Retina (tissue), 1 donor: ENCODE results near the gene CAPZB.

ENCODE experiments used
- DNase-seq: peaks from one replicate; pipeline ENCODE4 v3.0.0-alpha.2; 2016

The CAPZB gene

GRCh38 chr1:19342894-19343616 lies 142.3 kb downstream of the CAPZB start:
- no peak for DNase-seq

DNA sequence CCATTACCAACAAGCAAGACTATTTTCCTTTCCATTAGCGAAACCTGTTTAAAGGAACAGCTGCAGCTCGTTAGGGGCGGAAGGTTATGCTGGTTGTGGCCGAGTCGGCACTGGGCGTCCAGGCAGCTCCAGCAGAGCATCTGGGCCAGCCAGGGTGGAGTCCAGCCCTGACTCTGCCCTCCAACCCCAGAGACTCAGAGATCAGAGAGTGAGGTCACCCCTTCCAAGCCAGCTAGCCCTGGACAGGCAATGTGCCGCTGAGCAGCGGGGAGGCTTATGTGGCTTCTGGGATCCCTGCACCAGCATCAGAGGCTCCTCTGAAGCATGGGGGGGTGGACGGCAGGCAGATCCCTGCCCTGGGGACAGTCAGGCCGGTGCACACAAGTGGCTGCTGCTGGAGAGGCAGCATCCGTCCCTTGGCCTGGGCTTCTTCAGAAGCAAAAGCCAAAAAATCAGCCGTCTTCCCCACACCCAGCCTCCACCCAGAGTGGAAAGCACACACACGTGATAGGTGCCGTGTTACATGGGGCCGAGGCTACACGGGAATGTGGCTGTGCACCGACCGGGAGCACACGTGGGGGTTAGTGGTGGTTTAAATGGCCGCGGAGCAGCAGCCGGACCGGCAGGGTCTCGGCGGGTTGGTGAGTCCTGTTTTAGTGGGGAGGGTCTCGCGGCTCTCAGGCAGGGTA lies 143.1 kb downstream of the CAPZB start:
- no peak for DNase-seq

- peak; percentile 82 for DNase-seq
Measured at GRCh38 chr1:19341201-19342061, 143.9 kb downstream of the CAPZB start.

GRCh38 chr1:19340387-19340937 lies 144.9 kb downstream of the CAPZB start:
- no peak for DNase-seq

- DNase-seq, result peak; percentile 43
Measured at GRCh38 chr1:19339214-19339861, 146.0 kb downstream of the CAPZB start.

DNA sequence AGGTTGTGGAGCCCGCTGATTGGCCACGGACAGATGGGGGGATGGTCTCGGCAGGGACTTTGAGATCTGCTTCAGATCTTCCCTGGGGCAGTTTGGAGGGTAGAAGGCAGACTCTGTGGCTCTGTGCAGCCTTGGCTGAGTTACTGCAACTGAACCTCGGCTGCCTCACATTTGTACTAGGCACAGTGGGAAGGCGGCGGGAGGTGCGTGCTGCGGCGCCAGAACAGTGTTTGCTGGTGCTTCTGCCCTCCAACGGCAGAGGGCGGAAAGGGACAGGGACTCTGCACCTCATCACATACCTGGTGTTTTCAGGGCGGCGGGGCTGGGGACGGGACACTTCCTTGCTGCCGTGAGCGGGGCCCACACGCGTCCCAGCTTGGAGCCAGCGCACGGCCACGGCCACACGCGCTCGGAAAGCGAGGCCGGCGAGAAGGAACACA lies 147.0 kb downstream of the CAPZB start:
- peak; percentile 64 for DNase-seq

DNA sequence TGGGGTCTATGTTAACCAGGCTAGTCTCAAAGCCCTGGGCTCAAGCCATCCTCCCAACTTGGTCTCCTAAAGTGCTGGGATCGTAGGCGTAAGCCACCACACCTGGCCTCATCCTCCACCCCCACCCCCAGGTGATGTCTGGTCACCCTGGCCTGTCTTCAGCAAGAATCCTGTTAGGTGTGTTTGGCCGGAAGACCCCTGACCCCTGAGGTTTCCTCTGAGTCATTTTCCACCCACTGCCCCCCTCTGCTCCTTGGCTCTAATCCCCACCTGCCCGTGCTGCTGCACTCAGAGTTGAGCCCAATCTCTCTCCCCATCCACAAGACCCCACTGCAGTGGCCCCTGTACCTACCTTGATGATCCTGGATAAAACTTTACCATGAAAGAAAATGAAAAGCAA lies 148.1 kb downstream of the CAPZB start:
- no peak for DNase-seq

DNA sequence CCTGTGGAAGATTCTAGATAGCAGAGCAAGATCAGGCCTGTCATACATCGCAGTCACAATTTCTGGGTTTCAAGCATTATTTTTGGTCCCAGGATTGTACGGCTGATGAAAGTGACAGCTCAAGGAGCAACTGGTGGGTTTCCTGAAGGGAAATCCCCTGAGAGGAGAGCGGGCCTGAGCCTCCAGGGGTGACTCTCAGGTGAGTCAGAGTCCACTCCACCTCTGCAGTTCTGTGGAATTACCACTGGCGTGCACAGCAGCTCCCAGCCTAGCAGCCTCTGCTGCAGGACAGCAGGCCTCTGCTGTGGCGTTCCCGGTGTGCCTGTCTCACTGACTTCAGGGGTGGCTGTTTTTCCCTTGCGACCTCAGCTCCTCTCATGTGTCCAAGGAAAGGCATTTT lies 148.8 kb downstream of the CAPZB start:
- no peak for DNase-seq

GRCh38 chr1:19333587-19334354 lies 151.6 kb downstream of the CAPZB start:
- no peak for DNase-seq

DNA sequence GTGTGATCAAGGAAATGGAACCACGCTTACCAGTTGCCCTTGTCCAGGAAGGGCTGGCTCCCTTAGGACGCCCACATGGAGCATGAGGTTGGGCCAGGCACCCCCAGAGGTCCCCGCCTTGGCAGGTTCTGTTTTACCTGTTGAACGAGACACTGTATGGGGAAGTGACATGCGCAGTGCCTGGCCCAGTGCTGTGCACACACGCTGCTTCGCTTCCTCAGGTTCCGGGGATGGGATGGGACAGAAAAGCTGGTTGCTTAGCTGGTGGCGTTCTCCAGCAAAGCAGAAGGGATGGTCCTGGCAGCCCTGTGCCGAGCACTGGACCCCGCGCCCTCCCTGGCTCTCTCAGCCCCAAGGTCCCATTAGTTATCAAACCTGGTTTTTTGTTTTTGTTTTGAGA lies 152.5 kb downstream of the CAPZB start:
- DNase-seq, result no peak

DNA sequence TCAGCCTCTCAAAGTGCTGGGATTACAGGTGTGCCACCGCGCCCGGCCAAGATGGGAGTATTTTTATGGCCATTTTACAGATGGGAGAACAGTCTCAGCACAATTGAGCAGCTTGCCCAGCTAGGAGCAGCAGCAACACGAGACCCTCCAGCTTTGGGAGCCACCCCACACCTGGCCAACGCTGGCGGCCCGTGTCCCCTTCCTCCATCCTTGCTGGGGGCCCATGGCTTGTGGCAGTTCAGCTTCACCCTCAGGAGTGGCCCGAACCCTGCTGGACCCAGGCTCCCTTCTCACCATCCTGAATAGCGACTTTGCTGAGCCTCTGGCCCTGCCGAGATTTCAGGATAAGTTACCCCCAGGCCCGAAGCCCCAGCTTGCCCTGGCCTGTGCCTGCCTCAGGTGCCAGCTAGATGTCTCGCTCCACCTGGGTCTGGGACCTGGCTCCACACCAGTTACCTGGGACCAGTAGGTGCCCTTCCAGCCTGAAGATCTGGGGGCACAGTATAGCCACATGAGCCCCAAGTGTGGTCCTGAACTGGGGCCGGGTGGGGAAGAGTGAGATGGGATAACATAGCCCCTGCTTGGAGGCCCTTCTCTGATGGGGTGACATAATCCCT lies 154.0 kb downstream of the CAPZB start:
- no peak for DNase-seq

GRCh38 chr1:19330449-19331135 lies 154.7 kb downstream of the CAPZB start:
- DNase-seq, result no peak

- no peak for DNase-seq
Measured at GRCh38 chr1:19329611-19330010, 155.7 kb downstream of the CAPZB start.

- no peak for DNase-seq
Measured at GRCh38 chr1:19329188-19329587, 156.2 kb downstream of the CAPZB start.

DNA sequence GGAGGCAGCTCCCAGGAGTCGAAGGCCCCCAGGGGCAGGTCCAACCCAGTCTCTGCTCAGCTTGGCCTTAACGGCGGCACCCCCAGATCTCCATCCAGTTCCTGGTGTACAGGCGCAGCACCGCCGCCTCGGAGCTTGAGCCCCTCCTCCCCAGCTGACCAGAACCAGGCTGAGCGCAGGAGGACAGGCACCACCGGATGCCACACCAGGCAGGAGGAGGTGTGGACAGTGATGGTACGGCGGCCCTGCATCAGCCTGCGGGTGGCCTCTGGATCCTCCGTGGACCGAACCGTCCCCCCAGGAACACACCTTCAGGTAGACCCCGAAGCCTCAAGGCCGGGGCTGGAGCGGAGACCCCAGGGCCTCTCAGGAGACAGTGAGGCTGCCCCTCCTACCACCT lies 156.9 kb downstream of the CAPZB start:
- no peak for DNase-seq

GRCh38 chr1:19327736-19328135 lies 157.6 kb downstream of the CAPZB start:
- DNase-seq, result no peak

DNA sequence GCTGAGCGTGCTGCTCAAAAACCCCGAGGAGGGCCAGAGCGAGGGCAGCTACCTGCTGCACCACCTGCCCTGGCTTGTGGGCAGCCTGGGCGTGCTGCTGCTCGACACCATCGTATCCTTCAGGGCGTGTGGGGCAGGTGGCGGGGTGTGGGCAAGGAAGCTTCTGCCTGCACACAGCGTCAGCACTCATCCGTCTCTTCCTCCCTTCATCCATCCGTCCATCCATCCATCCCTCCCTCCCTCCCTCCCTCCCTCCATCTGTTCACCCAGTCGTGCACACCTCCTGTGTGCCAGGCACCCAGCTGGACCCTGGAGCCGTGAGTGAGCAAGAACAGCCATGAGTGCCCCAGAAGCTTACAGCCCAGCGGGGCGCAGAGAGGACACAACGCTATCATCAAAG lies 158.0 kb downstream of the CAPZB start:
- no peak for DNase-seq

- DNase-seq, result no peak
Measured at GRCh38 chr1:19326748-19327065, 158.6 kb downstream of the CAPZB start.

- DNase-seq, result no peak
Measured at GRCh38 chr1:19325958-19326747, 159.2 kb downstream of the CAPZB start.

DNA sequence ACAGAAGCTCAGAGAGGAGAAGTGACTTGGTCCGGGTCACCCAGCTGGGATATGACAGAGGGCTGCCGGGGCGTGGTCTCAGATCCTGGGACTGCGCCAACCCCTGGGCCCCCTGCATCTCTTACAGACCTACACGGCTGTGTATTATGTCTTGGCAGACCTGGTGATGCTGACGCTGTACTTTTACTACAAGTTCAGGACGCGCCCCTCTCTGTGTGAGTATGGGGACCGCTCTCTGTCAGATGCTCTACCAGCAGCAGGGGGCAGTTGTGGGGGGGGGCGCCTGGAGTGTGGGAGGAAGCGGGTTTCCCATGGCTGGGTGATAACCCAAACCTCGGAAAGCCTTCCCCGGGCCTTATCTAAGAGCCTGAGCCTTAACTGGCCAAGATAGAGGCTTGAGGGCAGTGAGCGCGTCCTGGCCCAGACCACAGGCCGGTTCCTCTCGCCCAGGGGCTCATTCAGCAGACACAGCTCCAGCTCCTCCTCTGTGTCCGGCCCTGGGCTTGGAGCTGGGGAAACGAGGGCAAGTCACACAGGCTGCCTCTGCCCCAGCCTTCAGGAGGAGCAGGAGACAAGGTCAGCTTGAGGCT lies 159.9 kb downstream of the CAPZB start:
- DNase-seq, result no peak
